ENCODE results near the gene PPP5C.
"Not testable (repeated sequence)": the region's sequence is repeated elsewhere in the genome, so short reads cannot be mapped to it uniquely, and the experiment has no call there.

Gene PPP5C

GRCh38 chr19:46392252-46392801 lies 45.4 kb downstream of the PPP5C start:
- no peak overlapping the region for H3K4me3 ChIP-seq (ENCODE audit: low read length)

DNA sequence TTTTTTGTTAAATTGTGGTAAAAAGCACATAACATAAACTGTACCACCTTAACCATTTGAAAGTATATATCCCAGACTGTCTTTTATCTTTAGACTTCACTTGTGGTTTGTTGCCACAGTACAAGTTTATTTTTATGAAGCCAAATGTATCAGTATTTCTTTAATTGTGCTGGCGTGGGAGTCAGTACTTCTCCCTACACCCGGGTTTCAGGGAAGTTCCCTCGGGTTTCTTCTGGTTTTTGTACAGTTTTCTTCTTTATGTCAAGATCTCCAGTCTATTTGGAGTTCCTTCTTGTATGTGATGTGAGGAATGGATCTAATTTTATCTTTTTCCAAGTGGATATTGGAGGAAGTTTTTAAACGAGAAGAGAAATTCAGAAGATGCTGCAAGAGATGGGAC lies 46.0 kb downstream of the PPP5C start:
- no peak overlapping the region for H3K4me3 ChIP-seq (ENCODE audit: low read length)
- no peak for TF ChIP-seq CTCF (conservative IDR thresholded peaks at IDR 0.05; ENCODE audit: low read depth, low read length)
- no peak for DNase-seq (ENCODE audit: low read depth)

More at GRCh38 chr19:46392252-46392801, 45.4 kb downstream of the PPP5C start:
- TF ChIP-seq CTCF (conservative IDR thresholded peaks at IDR 0.05; ENCODE audit: low read depth, low read length) = no peak
- no peak for DNase-seq (ENCODE audit: low read depth)

- no peak overlapping the region for H3K4me3 ChIP-seq (ENCODE audit: low read length)
These were observed 46.8 kb downstream of the PPP5C start for GRCh38 chr19:46393456-46394401.

DNA sequence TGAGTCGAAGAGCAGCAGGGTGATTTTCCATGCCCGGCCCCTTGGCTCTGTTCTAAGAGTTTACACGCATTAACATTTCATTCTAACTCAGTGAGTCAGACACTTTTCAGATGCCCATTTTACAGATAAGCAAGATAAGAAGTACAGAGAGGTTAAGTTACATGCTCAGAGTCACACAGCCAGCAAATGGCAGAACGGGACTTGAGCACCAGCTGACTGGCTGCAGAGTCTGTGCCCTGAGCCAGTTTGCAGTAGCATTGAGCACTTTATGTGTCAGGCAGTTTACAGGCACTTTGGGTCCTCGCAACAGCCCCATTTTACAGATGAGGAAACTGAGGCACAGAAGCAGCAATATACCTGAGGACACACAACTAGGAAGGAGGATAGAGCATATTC lies 47.5 kb downstream of the PPP5C start:
- no peak for DNase-seq (ENCODE audit: low read depth)
- H3K4me3 ChIP-seq (ENCODE audit: low read length) = no peak overlapping the region
- no peak for TF ChIP-seq CTCF (conservative IDR thresholded peaks at IDR 0.05; ENCODE audit: low read depth, low read length)

More at GRCh38 chr19:46393456-46394401, 46.8 kb downstream of the PPP5C start:
- no peak for TF ChIP-seq CTCF (conservative IDR thresholded peaks at IDR 0.05; ENCODE audit: low read depth, low read length)
- DNase-seq (ENCODE audit: low read depth) = no peak

GRCh38 chr19:46397801-46398479 lies 51.1 kb downstream of the PPP5C start:
- not testable (repeated sequence) for H3K4me3 ChIP-seq (ENCODE audit: low read length); DNase-seq (ENCODE audit: low read depth)

DNA sequence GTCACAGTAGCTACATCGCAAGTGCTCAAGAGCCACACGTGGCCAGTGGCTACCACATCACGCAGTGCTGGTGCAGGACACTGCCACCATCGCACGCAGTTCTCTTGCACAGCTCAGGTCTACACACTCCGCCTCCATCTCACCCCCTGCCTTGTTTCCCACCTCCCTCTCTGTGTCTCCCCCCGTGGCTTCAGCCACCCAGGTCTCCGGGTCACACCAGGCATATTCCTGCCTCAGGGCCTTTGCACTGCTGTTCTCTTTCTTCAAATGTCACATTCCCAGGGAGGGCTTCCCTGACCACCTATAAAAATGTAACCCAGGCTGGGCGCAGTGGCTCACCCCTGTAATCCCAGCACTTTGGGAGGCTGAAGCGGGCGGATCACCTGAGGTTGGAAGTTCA lies 55.8 kb downstream of the PPP5C start:
- TF ChIP-seq CTCF (conservative IDR thresholded peaks at IDR 0.05; ENCODE audit: low read depth, low read length) = no peak
- no peak overlapping the region for H3K4me3 ChIP-seq (ENCODE audit: low read length)
- DNase-seq (ENCODE audit: low read depth) = no peak

DNA sequence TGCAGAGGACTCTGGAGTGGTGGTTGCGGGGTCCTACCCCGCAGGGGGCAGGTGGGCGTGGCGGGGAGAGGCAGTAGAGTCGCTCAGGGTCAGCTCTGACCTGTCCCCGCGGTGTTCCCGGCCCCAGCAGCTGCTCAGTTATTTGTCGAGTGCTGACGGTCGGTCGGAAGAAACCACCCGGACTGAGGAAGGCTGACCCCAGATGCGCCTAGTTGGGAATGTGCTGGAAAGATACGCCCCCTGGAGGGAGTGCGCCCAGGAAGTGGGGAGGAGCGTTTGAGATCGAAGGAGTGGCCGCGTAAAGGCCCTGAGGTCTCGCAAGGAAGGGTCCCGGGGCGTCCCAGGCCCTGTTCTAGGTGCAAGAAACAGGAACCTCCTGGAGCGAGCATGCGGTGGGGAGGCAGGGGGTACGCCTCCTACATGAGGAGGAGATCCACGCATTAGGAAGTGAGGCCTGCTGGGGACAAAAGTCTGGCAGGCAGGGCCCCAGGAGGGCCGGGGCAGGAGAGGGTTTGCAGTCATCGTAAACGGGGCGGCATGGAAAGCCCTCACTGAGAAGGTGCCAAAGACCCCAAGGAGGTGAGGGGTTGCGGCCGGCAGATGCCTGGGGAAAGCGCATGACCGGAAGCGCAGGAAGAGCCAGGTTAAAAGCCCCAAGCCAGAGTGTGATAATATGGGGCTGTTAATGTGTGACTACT lies 57.3 kb downstream of the PPP5C start:
- TF ChIP-seq CTCF (conservative IDR thresholded peaks at IDR 0.05; ENCODE audit: low read depth, low read length) = peak; percentile 32
- H3K4me3 ChIP-seq (ENCODE audit: low read length) = peak overlapping the region; percentile 37
- DNase-seq (ENCODE audit: low read depth) = no peak

All from retinal pigment epithelial cell (primary cell).